Fibroblast of villous mesenchyme (primary cell): ENCODE results near the gene PIH1D1. TPM values are rescaled to one million over a fixed set of nuclear protein-coding genes. Genes with fewer than 3 reads are reported as not detected.

ENCODE experiments used
- DNase-seq: peaks from one replicate; pipeline ENCODE4 v3.0.0-alpha.2; 2010; ENCODE audit warnings: low read depth
- H3K4me3 ChIP-seq: 2 replicates; pipeline ENCODE4 v1.5.1; 2011; ENCODE audit warnings: low read depth, mild to moderate bottlenecking, low read length
- total RNA-seq: library from RNA; depleted of rRNA; stranded (reverse); fragments of >200 nt; gene quantifications from 2 replicates; pipeline ENCODE4 v1.2.3, GENCODE V29; 2012
- TF ChIP-seq, protein P1 (sequence below): IDR thresholded peaks from 2 replicates; pipeline ENCODE4 v1.5.1; 2012; ENCODE audit warnings: low read depth, mild to moderate bottlenecking, low read length; ENCODE audit not compliant: insufficient read depth

The PIH1D1 gene
- total RNA-seq, 1 donor: 91.1 TPM

DNA sequence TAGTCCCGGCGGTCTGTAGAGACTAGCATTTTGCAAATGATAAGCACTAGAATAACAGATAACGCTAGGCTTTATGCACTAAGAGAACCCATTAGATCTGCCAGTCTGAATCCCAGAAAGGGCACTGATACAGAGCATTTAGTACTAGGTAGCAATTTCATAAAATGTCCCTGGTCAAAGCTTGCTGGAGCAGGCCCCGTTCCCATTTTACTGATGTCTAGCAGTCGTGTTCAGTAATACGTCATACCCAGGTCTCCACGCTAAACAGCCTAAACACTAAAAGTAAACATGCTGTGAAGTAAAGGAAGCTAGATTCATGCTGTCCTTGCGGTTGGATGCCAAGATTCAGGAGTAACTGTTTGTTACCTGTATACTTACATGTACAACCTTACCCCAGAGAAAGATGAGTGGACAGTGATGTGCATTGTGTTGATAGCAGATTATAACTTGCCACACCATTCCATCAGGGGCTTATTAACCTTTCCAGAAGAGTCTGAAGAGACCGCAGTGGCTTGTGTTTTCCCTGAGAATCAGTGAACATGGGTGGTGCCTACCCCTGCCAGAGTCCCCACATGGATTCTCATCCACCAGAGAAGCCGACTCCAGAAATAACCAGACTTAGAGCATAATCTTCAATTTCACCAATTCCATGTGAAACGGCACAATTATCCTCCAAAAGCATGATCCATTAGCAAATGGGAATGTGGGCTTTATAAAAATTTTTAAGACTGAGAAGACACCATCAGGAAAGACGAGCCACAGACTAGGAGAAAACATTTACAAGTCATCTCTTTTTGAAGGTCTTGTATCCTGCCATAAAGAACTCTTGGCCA, 41.2 kb upstream of the PIH1D1 start:
- TF ChIP-seq, protein P1, sequence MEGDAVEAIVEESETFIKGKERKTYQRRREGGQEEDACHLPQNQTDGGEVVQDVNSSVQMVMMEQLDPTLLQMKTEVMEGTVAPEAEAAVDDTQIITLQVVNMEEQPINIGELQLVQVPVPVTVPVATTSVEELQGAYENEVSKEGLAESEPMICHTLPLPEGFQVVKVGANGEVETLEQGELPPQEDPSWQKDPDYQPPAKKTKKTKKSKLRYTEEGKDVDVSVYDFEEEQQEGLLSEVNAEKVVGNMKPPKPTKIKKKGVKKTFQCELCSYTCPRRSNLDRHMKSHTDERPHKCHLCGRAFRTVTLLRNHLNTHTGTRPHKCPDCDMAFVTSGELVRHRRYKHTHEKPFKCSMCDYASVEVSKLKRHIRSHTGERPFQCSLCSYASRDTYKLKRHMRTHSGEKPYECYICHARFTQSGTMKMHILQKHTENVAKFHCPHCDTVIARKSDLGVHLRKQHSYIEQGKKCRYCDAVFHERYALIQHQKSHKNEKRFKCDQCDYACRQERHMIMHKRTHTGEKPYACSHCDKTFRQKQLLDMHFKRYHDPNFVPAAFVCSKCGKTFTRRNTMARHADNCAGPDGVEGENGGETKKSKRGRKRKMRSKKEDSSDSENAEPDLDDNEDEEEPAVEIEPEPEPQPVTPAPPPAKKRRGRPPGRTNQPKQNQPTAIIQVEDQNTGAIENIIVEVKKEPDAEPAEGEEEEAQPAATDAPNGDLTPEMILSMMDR: no peak
- H3K4me3 ChIP-seq: no peak overlapping the region
- DNase-seq: no peak

DNA sequence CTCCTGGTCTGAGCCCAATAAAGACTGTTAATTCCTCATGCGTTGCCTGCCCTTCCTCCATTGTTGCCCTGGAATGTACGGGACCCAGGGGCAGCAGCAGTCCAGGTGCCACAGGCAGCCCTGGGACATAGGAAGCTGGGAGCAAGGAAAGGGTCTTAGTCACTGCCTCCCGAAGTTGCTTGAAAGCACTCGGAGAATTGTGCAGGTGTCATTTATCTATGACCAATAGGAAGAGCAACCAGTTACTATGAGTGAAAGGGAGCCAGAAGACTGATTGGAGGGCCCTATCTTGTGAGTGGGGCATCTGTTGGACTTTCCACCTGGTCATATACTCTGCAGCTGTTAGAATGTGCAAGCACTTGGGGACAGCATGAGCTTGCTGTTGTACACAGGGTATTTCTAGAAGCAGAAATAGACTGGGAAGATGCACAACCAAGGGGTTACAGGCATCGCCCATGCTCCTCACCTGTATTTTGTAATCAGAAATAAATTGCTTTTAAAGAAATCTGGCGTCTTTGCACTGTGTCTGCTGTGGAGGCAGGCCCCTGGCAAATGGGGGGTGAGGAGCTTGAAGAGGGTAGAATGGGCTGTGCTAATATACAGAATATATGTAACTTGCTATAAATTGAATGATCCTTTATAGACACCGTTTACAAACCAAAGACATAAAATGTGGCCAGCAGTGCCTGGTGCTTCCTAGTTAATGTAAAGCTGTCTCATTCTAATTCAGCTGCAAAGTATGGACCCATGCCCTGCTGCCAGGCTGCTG, 40.4 kb upstream of the PIH1D1 start:
- no peak overlapping the region for H3K4me3 ChIP-seq
- TF ChIP-seq, protein P1: no peak
- DNase-seq: no peak

DNA sequence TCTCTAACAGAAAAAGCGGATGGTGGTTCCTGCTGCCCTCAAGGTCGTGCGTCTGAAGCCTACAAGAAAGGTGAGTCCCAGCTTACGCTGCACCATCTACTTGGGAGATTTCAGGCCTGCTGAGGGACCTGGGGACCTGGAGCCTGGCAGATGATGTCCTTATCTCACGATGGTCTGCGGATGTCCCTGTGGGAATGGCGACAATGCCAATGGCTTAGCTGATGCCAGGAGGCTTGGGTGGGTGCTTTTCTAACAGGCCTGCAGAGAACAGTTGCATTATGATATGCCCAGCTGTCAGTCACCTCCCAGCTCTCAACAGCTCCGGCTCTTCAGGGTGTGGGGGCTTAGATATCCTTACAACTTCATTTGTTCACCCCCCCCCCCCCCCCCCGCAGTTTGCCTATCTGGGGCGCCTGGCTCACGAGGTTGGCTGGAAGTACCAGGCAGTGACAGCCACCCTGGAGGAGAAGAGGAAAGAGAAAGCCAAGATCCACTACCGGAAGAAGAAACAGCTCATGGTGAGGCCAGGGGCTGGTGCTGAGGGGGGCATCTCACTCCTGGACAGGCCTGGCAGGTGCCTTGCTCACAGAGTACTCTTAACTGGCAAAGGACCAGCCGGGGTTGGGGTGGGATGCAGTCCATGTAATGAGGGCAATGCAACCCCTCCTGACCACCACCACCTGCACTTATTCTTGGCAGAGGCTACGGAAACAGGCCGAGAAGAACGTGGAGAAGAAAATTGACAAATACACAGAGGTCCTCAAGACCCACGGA, 39.6 kb upstream of the PIH1D1 start:
- TF ChIP-seq, protein P1: no peak
- no peak overlapping the region for H3K4me3 ChIP-seq
- no peak for DNase-seq

DNA sequence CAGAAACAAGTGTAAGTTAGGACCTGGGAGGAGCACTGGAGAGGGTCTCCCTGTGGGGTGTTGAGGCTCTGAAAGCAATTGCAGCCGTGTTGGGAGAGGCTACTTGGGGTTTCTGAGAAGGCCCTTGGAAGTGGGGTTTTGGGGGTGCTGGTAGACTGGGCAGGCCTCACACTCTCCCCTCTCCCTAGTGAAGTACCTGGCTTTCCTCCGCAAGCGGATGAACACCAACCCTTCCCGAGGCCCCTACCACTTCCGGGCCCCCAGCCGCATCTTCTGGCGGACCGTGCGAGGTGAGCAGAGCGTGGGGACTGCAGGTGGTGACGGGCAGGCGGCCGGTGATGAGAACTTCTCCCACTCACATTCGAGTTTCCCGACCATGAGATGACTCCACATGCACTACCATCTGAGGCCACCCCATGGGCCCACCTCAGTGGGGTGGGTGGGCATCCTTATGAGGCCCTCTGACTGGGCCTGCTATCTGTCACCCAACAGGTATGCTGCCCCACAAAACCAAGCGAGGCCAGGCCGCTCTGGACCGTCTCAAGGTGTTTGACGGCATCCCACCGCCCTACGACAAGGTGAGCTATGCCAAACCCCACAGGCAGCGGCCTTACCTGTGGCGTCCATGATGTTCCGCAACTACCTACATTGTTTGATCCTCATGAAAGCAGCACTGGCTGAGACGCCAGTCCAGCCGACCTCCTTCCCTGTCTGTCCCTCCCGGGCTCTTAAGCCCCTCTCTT, 38.8 kb upstream of the PIH1D1 start:
- DNase-seq: no peak
- TF ChIP-seq, protein P1: no peak
- H3K4me3 ChIP-seq: no peak overlapping the region

DNA sequence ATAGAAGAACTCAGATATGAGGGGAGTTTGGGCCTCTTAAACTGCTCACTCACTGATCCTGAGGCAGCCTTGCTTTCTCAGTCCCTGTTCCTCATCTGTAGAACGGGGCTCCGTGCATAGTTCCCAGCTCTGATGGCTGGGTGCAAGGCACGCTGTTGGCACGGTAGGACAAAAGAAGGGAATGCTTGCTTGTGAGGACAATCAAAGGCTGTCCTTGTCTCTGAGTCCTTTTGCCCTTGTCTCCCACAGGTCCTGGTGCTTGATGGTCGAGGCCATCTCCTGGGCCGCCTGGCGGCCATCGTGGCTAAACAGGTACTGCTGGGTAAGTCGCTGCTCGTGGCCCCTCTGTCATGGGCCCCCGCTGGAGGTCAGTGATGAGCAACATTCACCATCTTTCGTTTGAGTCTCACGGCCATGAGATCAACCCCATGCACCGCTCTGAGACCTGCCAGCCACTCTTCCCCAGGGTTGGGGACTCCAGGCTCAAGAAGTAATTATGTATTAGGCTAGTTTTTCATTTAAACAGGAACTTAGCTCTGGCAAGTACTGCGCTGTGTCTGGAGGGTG, 38.1 kb upstream of the PIH1D1 start:
- no peak for DNase-seq
- TF ChIP-seq, protein P1: no peak
- H3K4me3 ChIP-seq: peak overlapping the region; percentile 83
